GM10266 (cell line): ENCODE data around the gene UBIAD1.
"Not testable (repeated sequence)": the region's sequence is repeated elsewhere in the genome, so short reads cannot be mapped to it uniquely, and the experiment has no call there.

Experiments used
- DNase-seq: peaks from one replicate; pipeline ENCODE4 v3.0.0; 2012; ENCODE audit errors: extremely low spot score
- CTCF ChIP-seq: IDR thresholded peaks from 2 replicates; pipeline ENCODE4 v1.5.1; 2012; ENCODE audit warnings: mild to moderate bottlenecking, low read depth; ENCODE audit not compliant: control insufficient read depth, insufficient read depth; ENCODE audit errors: missing control alignments

The UBIAD1 gene

GRCh38 chr1:11298390-11299224, 25.6 kb downstream of the UBIAD1 start:
- DNase-seq, result no peak
- no peak for TF ChIP-seq CTCF

- DNase-seq, result no peak
- no peak for TF ChIP-seq CTCF
Observed at GRCh38 chr1:11299225-11299574, 26.2 kb downstream of the UBIAD1 start.

DNA sequence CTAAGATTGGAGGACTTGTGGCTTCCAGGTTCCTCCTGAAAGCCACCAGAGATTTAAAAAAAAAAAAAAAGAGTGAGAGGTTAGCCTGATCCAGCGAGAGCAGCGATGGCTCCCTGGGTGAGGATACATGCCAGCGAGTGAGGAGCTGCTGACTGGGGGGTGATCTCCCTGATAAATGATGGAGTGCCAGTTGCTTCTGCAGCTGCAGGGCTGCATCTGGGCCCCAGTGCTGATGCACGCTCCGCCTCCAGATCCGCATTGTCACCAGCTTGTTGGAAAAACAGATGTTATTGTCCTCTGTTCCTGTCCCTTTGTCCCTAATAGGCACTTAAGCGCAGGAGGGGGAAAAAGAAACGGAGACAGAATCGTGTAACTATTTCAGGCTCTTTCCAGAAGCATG, 28.6 kb downstream of the UBIAD1 start:
- DNase-seq, result no peak
- no peak for TF ChIP-seq CTCF

GRCh38 chr1:11302366-11302765, 29.4 kb downstream of the UBIAD1 start:
- TF ChIP-seq CTCF, result no peak
- no peak for DNase-seq

GRCh38 chr1:11305516-11305915, 32.5 kb downstream of the UBIAD1 start:
- DNase-seq, result not testable (repeated sequence)

- TF ChIP-seq CTCF, result no peak
Observed at GRCh38 chr1:11307852-11308251, 34.9 kb downstream of the UBIAD1 start.

GRCh38 chr1:11308699-11309224, 35.8 kb downstream of the UBIAD1 start:
- TF ChIP-seq CTCF, result no peak
- no peak for DNase-seq

More at GRCh38 chr1:11307852-11308251, 34.9 kb downstream of the UBIAD1 start:
- no peak for DNase-seq
